Measurements from ENCODE around the gene SRCIN1. TPM values are rescaled to one million over a fixed set of nuclear protein-coding genes. Genes with fewer than 3 reads are reported as not detected.
"Not testable (repeated sequence)": the region's sequence is repeated elsewhere in the genome, so short reads cannot be mapped to it uniquely, and the experiment has no call there.

The SRCIN1 gene
- total RNA-seq, 4 donors from 2014 or later, result 0.09 to 1.7 (median 1.3) TPM

- Histone ChIP-seq H3K27me3 (peaks cover 0 to 37% (median 0%) of the 10 kb centered on the region in 4 donors), H3K27ac (no peak overlapping the region), H3K4me1 (no peaks in the 10 kb centered on the region), H3K4me3 (no peak overlapping the region), H3K36me3 (no peaks in the 10 kb centered on the region), H3K9me3 (no peaks in the 10 kb centered on the region)
- no peak for DNase-seq
- WGBS, 2 donors, result 73 to 87% methylated on average over 4 of the region's 4 CpGs
- no peak for TF ChIP-seq CTCF (IDR thresholded peaks at IDR 0.05)
- TF ChIP-seq POLR2A (IDR thresholded peaks at IDR 0.05), result no peak
- intact Hi-C loops (cut with DNase I), result no loop called here
Observed at GRCh38 chr17:38637951-38638350, 32.2 kb upstream of the SRCIN1 start.

- Histone ChIP-seq H3K27ac (no peak overlapping the region), H3K27me3 (peaks cover 0 to 37% (median 0%) of the 10 kb centered on the region in 4 donors), H3K9me3 (no peaks in the 10 kb centered on the region), H3K36me3 (no peaks in the 10 kb centered on the region), H3K4me3 (no peak overlapping the region), H3K4me1 (no peaks in the 10 kb centered on the region)
- WGBS, 2 donors, result 63 to 67% methylated on average over 5 to 9 of the region's 9 CpGs
- TF ChIP-seq POLR2A (IDR thresholded peaks at IDR 0.05), result no peak
- no peak for TF ChIP-seq CTCF (IDR thresholded peaks at IDR 0.05)
- intact Hi-C loops (cut with DNase I), result no loop called here
- no peak for DNase-seq
Observed at GRCh38 chr17:38636054-38636453, 30.3 kb upstream of the SRCIN1 start.

GRCh38 chr17:38632334-38632733 lies 26.6 kb upstream of the SRCIN1 start:
- no peaks in the 10 kb centered on the region for H3K9me3 ChIP-seq
- no peaks in the 10 kb centered on the region for H3K36me3 ChIP-seq
- TF ChIP-seq CTCF (IDR thresholded peaks at IDR 0.05) (no peak), POLR2A (IDR thresholded peaks at IDR 0.05) (no peak)
- no peak overlapping the region for H3K27ac ChIP-seq
- no peak for DNase-seq
- H3K27me3 ChIP-seq, result peaks cover 0 to 25% (median 0%) of the 10 kb centered on the region in 4 donors
- 63 to 70% methylated on average over 6 of the region's 6 CpGs for WGBS, 2 donors
- intact Hi-C loops (cut with DNase I), result no loop called here
- no peaks in the 10 kb centered on the region for H3K4me1 ChIP-seq
- H3K4me3 ChIP-seq, result no peak overlapping the region

GRCh38 chr17:38628441-38628840 lies 22.7 kb upstream of the SRCIN1 start:
- TF ChIP-seq POLR2A (IDR thresholded peaks at IDR 0.05) (no peak), CTCF (IDR thresholded peaks at IDR 0.05) (no peak)
- no peak overlapping the region for H3K27ac ChIP-seq
- intact Hi-C loops (cut with DNase I), result no loop called here
- H3K27me3 ChIP-seq, result peaks cover 0 to 25% (median 0%) of the 10 kb centered on the region in 4 donors
- no peak for DNase-seq
- no peak overlapping the region for H3K4me3 ChIP-seq
- no peaks in the 10 kb centered on the region for H3K36me3 ChIP-seq
- no peaks in the 10 kb centered on the region for H3K9me3 ChIP-seq
- no peaks in the 10 kb centered on the region for H3K4me1 ChIP-seq
- WGBS, 2 donors, result 63 to 67% methylated on average over 3 of the region's 3 CpGs

GRCh38 chr17:38627957-38628356 lies 22.2 kb upstream of the SRCIN1 start:
- intact Hi-C loops (cut with DNase I), result no loop called here
- no peak for DNase-seq
- no peak overlapping the region for H3K27ac ChIP-seq

DNA sequence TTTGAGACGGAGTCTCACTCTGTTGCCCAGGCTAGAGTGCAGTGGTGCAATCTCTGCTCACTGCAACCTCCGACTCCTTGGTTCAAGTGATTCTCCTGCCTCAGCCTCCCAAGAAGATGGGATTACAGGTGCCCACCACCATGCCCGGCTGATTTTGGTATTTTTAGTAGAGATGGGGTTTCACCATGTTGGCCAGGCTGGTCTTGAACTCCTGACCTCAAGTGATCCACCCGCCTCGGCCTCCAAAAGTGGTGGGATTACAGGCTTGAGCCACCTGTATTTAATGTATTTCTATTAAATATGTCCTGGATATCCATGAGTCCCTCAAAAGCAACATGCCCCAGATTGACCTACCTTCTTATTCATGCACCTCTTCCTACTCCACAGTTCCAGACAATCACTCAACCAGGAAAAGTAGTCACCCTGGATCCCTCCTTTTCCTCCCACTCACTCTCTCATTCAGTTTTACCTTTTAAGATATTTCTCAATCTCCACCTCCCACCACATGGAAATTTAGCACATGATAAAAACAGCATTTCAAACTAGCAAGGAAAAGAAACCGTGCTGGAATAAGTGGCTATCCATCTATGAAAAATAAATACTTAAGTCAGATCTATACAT lies 21.0 kb upstream of the SRCIN1 start:
- H3K4me3 ChIP-seq; intact Hi-C loops (cut with DNase I); H3K4me1 ChIP-seq; H3K36me3 ChIP-seq; DNase-seq; H3K9me3 ChIP-seq; H3K27ac ChIP-seq: not testable (repeated sequence)
- 69 to 75% methylated on average over 6 of the region's 6 CpGs for WGBS, 2 donors
- H3K27me3 ChIP-seq, result peaks cover 0 to 37% (median 0%) of the 10 kb centered on the region in 4 donors

More at GRCh38 chr17:38627957-38628356, 22.2 kb upstream of the SRCIN1 start:
- Histone ChIP-seq H3K4me3 (no peak overlapping the region), H3K4me1 (no peaks in the 10 kb centered on the region), H3K27me3 (peaks cover 0 to 28% (median 0%) of the 10 kb centered on the region in 4 donors), H3K9me3 (no peaks in the 10 kb centered on the region), H3K36me3 (no peaks in the 10 kb centered on the region)
- WGBS, 2 donors, result 84 to 90% methylated on average over 2 of the region's 2 CpGs
- no peak for TF ChIP-seq CTCF (IDR thresholded peaks at IDR 0.05)
- no peak for TF ChIP-seq POLR2A (IDR thresholded peaks at IDR 0.05)
